PC-3 (cell line): ENCODE results near the gene OR5K1. TPM values are rescaled to one million over a fixed set of nuclear protein-coding genes. Genes with fewer than 3 reads are reported as not detected.

ENCODE experiments used
- ATAC-seq: fragments of 200-7000 bp; cut with Tn5 transposase; 2 replicates; pipeline ENCODE4 v1.9.1; 2020; ENCODE audit warnings: mild to moderate bottlenecking, moderate library complexity
- BruUV-seq: library from RNA; stranded (reverse); fragments of 400-500 nt; replicated peaks from 2 replicates; lab custom pipeline; 2021; lab: Mats Ljungman, UMichigan
- CTCF ChIA-PET: fragments of 300-600 bp; sonication (Branson Sonifier 250); formaldehyde crosslinking; loops from one replicate; lab custom pipeline; 2022; ENCODE audit warnings: antibody characterized with exemption; lab: Charles Lee
- POLR2A ChIA-PET: fragments of 300-600 bp; sonication (Branson Sonifier 250); formaldehyde crosslinking; loops from one replicate; lab custom pipeline; 2022; ENCODE audit warnings: antibody characterized with exemption; ENCODE audit not compliant: unreplicated experiment; lab: Charles Lee
- DNase-seq: peaks from one replicate; pipeline ENCODE4 v3.0.0-alpha.2; 2015
- H2AFZ ChIP-seq: fragments of 300-600 bp; sonication (generic); 2 replicates; pipeline ENCODE4 v1.6.0; 2016; ENCODE audit warnings: antibody characterized with exemption, low read length
- H3F3A ChIP-seq: fragments of 300-600 bp; sonication (generic); one replicate; pipeline ENCODE4 v1.6.0; 2017; ENCODE audit warnings: antibody characterized with exemption, low read length, control low read depth, mild to moderate bottlenecking; ENCODE audit not compliant: unreplicated experiment
- H3K27ac ChIP-seq: fragments of 300-600 bp; sonication (generic); 2 replicates; pipeline ENCODE4 v1.5.1; 2016; ENCODE audit warnings: mild to moderate bottlenecking, low read length
- H3K27me3 ChIP-seq: fragments of 300-600 bp; sonication (generic); 2 replicates; pipeline ENCODE4 v1.6.1; 2016; ENCODE audit warnings: low read length, mixed read lengths
- H3K36me3 ChIP-seq: fragments of 300-600 bp; sonication (generic); 2 replicates; pipeline ENCODE4 v1.6.1; 2016; ENCODE audit warnings: low read depth, mixed run types, low read length, mixed read lengths
- H3K4me1 ChIP-seq: fragments of 300-600 bp; sonication (generic); 2 replicates; pipeline ENCODE4 v1.5.1; 2016; ENCODE audit warnings: low read length; ENCODE audit not compliant: insufficient read depth
- H3K4me2 ChIP-seq: fragments of 300-600 bp; sonication (generic); 2 replicates; pipeline ENCODE4 v1.6.0; 2016; ENCODE audit warnings: low read length
- H3K4me3 ChIP-seq: fragments of 300-600 bp; sonication (generic); 2 replicates; pipeline ENCODE4 v1.5.1; 2016; ENCODE audit warnings: mild to moderate bottlenecking, low read length, mixed read lengths
- H3K79me2 ChIP-seq: fragments of 300-600 bp; sonication (generic); 2 replicates; pipeline ENCODE4 v1.6.1; 2017; ENCODE audit warnings: low read length, mixed read lengths
- H3K9ac ChIP-seq: fragments of 300-600 bp; sonication (generic); 2 replicates; pipeline ENCODE4 v1.6.0; 2016; ENCODE audit warnings: mild to moderate bottlenecking, low read length
- H3K9me2 ChIP-seq: fragments of 300-600 bp; sonication (generic); replicated peaks from 2 replicates; pipeline ENCODE4 v1.6.1; 2016; ENCODE audit warnings: mixed run types, low read length, mixed read lengths
- H3K9me3 ChIP-seq: fragments of 300-600 bp; sonication (generic); 2 replicates; pipeline ENCODE4 v1.6.1; 2016; ENCODE audit warnings: low read length, mixed read lengths
- H4K20me1 ChIP-seq: fragments of 300-600 bp; sonication (generic); 2 replicates; pipeline ENCODE4 v1.6.1; 2016; ENCODE audit warnings: low read length, mixed read lengths
- EZH2 ChIP-seq: fragments of 300-600 bp; sonication (generic); IDR thresholded peaks from one replicate; pipeline ENCODE4 v1.6.1; 2017; ENCODE audit warnings: antibody characterized with exemption, mild to moderate bottlenecking, low read length; ENCODE audit not compliant: unreplicated experiment
- EZH2phosphoT487 ChIP-seq: fragments of 300-600 bp; sonication (generic); IDR thresholded peaks from 2 replicates; pipeline ENCODE4 v1.6.1; 2018; ENCODE audit warnings: mild to moderate bottlenecking, antibody characterized with exemption, low read length, borderline replicate concordance
- intact Hi-C: fragments of 100-400 bp; cut with micrococcal nuclease; formaldehyde crosslinking; loops from 2 replicates; pipeline ENCODE4 v1.9.0; 2023
- total RNA-seq: library from RNA; depleted of rRNA; stranded (reverse); fragments of >200 nt; gene quantifications from 2 replicates; pipeline ENCODE4 v1.2.3, GENCODE V29; 2014
- TF ChIP-seq, protein P1 (sequence below): fragments of 300-600 bp; sonication (generic); conservative IDR thresholded peaks from 2 replicates; pipeline ENCODE4 v1.5.1; 2017; ENCODE audit warnings: antibody characterized with exemption, low read depth, mild to moderate bottlenecking, low read length

The OR5K1 gene
- total RNA-seq, 1 experiment from 2014 or later: not detected

DNA sequence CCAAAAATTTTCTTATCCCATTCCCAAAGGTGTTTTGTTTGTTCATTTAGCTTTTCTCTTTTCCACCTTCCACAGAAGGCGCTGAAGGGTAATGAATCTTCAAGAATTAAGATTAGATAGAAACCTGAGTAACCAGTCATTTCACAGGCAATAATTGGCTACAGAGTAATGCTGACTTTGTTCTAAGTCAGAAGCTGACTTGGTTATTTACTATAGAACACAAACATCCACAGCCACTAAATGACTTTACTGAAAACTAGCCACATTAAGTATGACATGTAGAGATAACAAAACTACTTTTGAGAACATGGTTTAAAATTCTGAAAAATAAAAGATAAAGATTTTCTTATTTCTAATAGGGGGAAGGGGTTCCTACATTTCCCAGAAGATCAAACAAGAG, 51.9 kb downstream of the OR5K1 start:
- H3K27ac ChIP-seq: no peak overlapping the region

GRCh38 chr3:98518816-98519215, 55.8 kb downstream of the OR5K1 start:
- ChIA-PET CTCF (no interaction called here), POLR2A (no interaction called here)
- no peaks in the 10 kb centered on the region for H3K27me3 ChIP-seq
- H3K9me3 ChIP-seq: no peaks in the 10 kb centered on the region
- H2AFZ ChIP-seq: no peak overlapping the region
- H3K9me2 ChIP-seq: no peaks in the 10 kb centered on the region
- peaks cover 1% of the 10 kb centered on the region for H3F3A ChIP-seq
- BruUV-seq: no TSS peak
- H3K4me1 ChIP-seq: peaks cover 25% of the 10 kb centered on the region
- H4K20me1 ChIP-seq: peaks cover 29% of the 10 kb centered on the region; the same call in 1 of the 2 replicates
- no peak for ATAC-seq
- no peak overlapping the region for H3K4me2 ChIP-seq
- H3K9ac ChIP-seq: no peak overlapping the region
- H3K4me3 ChIP-seq: no peak overlapping the region
- H3K36me3 ChIP-seq: peaks cover 49% of the 10 kb centered on the region
- H3K27ac ChIP-seq: no peak overlapping the region
- peaks cover 44% of the 10 kb centered on the region for H3K79me2 ChIP-seq
- intact Hi-C loops: no loop called here
- no peak for TF ChIP-seq EZH2phosphoT487
- TF ChIP-seq, protein P1, sequence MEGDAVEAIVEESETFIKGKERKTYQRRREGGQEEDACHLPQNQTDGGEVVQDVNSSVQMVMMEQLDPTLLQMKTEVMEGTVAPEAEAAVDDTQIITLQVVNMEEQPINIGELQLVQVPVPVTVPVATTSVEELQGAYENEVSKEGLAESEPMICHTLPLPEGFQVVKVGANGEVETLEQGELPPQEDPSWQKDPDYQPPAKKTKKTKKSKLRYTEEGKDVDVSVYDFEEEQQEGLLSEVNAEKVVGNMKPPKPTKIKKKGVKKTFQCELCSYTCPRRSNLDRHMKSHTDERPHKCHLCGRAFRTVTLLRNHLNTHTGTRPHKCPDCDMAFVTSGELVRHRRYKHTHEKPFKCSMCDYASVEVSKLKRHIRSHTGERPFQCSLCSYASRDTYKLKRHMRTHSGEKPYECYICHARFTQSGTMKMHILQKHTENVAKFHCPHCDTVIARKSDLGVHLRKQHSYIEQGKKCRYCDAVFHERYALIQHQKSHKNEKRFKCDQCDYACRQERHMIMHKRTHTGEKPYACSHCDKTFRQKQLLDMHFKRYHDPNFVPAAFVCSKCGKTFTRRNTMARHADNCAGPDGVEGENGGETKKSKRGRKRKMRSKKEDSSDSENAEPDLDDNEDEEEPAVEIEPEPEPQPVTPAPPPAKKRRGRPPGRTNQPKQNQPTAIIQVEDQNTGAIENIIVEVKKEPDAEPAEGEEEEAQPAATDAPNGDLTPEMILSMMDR: no peak
- no peak for TF ChIP-seq EZH2
- no peak for DNase-seq

More for the DNA sequence above, 51.9 kb downstream of the OR5K1 start:
- Histone ChIP-seq H4K20me1 (peaks cover 18% of the 10 kb centered on the region; the same call in 1 of the 2 replicates), H3K9ac (no peak overlapping the region), H3K79me2 (peaks cover 20% of the 10 kb centered on the region), H3K4me2 (no peak overlapping the region), H2AFZ (no peak overlapping the region), H3K27me3 (no peaks in the 10 kb centered on the region), H3K9me3 (no peaks in the 10 kb centered on the region), H3K4me1 (peaks cover 37% of the 10 kb centered on the region), H3F3A (peaks cover 11% of the 10 kb centered on the region), H3K36me3 (peaks cover 35% of the 10 kb centered on the region), H3K9me2 (no peaks in the 10 kb centered on the region; the same call in 1 of the 2 replicates), H3K4me3 (no peak overlapping the region)
- ChIA-PET POLR2A (no interaction called here), CTCF (no interaction called here)
- intact Hi-C loops: no loop called here
- ATAC-seq: no peak
- BruUV-seq: no TSS peak
- no peak for DNase-seq
- TF ChIP-seq EZH2phosphoT487: no peak
- TF ChIP-seq, protein P1: no peak
- TF ChIP-seq EZH2: no peak

GRCh38 chr3:98519351-98519750, 56.4 kb downstream of the OR5K1 start:
- no peak overlapping the region for H3K4me3 ChIP-seq
- H3F3A ChIP-seq: no peaks in the 10 kb centered on the region
- intact Hi-C loops: no loop called here
- no peak for TF ChIP-seq EZH2phosphoT487
- TF ChIP-seq, protein P1: no peak
- TF ChIP-seq EZH2: no peak
- peaks cover 29% of the 10 kb centered on the region; the same call in 1 of the 2 replicates for H4K20me1 ChIP-seq
- H3K4me2 ChIP-seq: no peak overlapping the region
- no peak for DNase-seq
- H2AFZ ChIP-seq: no peak overlapping the region
- peaks cover 49% of the 10 kb centered on the region for H3K36me3 ChIP-seq
- no peak overlapping the region for H3K27ac ChIP-seq
- ChIA-PET CTCF (no interaction called here), POLR2A (no interaction called here)
- ATAC-seq: no peak
- no peaks in the 10 kb centered on the region for H3K9me2 ChIP-seq
- no peak overlapping the region for H3K9ac ChIP-seq
- H3K9me3 ChIP-seq: no peaks in the 10 kb centered on the region
- BruUV-seq: no TSS peak
- H3K4me1 ChIP-seq: peaks cover 21% of the 10 kb centered on the region
- H3K27me3 ChIP-seq: no peaks in the 10 kb centered on the region
- peaks cover 44% of the 10 kb centered on the region for H3K79me2 ChIP-seq
